PFSK-1 (cell line): ENCODE results near the gene ADAMTS16.

Experiments
- FOXP2 ChIP-seq: optimal IDR thresholded peaks from 2 replicates; pipeline ENCODE3; 2011; ENCODE audit warnings: borderline replicate concordance, control low read depth, inconsistent platforms; ENCODE audit not compliant: insufficient read depth; ENCODE audit errors: extremely low read length, extremely low read depth
- POLR2AphosphoS5 ChIP-seq: IDR thresholded peaks from 2 replicates; pipeline ENCODE4 v1.6.1; 2012; ENCODE audit warnings: low read depth, mild to moderate bottlenecking, control low read depth, low read length, moderate library complexity
- REST ChIP-seq, 2 experiments: IDR thresholded peaks; 2 replicates each; pipeline versions ENCODE4 v1.6.1 to v1.8.0; 2011 to 2012; ENCODE audit warnings: low read depth in 2 of 2, low read length in 2 of 2, control low read depth in 1 of 2, inconsistent platforms in 1 of 2, mild to moderate bottlenecking in 1 of 2, moderate library complexity in 1 of 2; ENCODE audit not compliant: insufficient read depth in 1 of 2
- TAF1 ChIP-seq: IDR thresholded peaks from 2 replicates; pipeline ENCODE4 v1.6.1; 2012; ENCODE audit warnings: low read length, control low read depth, borderline replicate concordance; ENCODE audit not compliant: insufficient read depth

DNA sequence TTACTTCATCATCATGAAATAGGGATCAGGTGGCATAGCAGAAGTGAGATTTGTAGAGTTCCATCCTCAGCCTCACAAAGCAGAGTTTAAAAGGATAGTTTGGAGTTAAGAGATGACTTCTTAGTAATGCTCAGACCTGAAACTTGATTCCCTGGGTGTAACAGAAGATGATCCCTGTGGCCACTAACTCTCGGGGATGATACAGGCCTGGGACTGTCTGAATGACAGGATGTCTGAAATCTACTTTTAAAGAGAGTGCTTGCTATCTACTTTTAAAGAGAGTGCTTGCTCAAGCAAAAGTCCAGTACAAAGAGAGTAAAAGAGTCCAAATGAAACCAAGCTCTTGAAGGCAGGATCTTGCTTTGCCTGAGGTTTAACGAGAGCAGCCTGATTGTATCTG, 14.6 kb downstream of the ADAMTS16 start:
- TF ChIP-seq POLR2AphosphoS5 (no peak), TAF1 (no peak), REST (IDR thresholded peaks at IDR 0.05; ENCODE audit: insufficient read depth in 1 of 2, low read depth in 2 of 2, low read length in 2 of 2) (no peak), FOXP2 (no peak)
